Measurements from ENCODE around the gene PDCD11. TPM values are rescaled to one million over a fixed set of nuclear protein-coding genes. Genes with fewer than 3 reads are reported as not detected.
"Not testable (repeated sequence)": the region's sequence is repeated elsewhere in the genome, so short reads cannot be mapped to it uniquely, and the experiment has no call there.

PDCD11 gene
- total RNA-seq, 1 donor from 2014 or later = 38.7 TPM

DNA sequence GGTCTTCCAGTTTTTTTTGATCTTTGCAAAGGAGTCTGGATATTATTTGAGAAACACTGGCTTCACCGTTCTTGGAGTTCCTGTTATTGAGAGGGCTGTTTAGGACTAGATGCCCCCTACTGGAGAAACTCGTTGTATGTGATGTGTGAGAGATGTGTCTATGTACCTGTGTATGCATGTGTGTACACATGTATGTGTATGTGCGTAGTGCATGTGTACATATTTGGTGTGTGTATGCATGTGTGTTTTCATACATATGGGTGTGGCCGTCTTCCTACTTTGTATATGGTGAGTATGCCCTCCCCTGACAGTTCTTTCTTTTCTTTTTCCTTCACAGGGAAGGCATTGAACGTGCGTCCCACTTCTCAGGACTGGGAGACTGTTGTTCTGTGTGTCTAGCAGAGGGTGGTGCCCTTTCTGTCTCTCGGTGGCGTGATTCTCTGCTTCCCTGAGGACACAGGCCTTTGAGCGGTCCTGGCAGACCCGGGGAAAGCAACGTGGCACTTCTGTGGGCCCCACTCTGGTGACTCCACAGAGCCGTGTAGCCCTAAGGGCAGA is 85.6 kb downstream of the PDCD11 start:
- H3K36me3 ChIP-seq (ENCODE audit: control insufficient read depth, insufficient read depth, low read length) = no peaks in the 10 kb centered on the region
- FAIRE-seq = no peak
- no peak overlapping the region for H3K4me3 ChIP-seq (ENCODE audit: low read depth, low read length)
- DNase-seq (ENCODE audit: low read depth) = peak; percentile 71
- no peaks in the 10 kb centered on the region for H3K27me3 ChIP-seq (ENCODE audit: control insufficient read depth, insufficient read depth, low read length)
- TF ChIP-seq, protein P1, sequence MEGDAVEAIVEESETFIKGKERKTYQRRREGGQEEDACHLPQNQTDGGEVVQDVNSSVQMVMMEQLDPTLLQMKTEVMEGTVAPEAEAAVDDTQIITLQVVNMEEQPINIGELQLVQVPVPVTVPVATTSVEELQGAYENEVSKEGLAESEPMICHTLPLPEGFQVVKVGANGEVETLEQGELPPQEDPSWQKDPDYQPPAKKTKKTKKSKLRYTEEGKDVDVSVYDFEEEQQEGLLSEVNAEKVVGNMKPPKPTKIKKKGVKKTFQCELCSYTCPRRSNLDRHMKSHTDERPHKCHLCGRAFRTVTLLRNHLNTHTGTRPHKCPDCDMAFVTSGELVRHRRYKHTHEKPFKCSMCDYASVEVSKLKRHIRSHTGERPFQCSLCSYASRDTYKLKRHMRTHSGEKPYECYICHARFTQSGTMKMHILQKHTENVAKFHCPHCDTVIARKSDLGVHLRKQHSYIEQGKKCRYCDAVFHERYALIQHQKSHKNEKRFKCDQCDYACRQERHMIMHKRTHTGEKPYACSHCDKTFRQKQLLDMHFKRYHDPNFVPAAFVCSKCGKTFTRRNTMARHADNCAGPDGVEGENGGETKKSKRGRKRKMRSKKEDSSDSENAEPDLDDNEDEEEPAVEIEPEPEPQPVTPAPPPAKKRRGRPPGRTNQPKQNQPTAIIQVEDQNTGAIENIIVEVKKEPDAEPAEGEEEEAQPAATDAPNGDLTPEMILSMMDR (IDR thresholded peaks at IDR 0.05; ENCODE audit: insufficient read depth, low read length, severe bottlenecking) = peak; percentile 69

DNA sequence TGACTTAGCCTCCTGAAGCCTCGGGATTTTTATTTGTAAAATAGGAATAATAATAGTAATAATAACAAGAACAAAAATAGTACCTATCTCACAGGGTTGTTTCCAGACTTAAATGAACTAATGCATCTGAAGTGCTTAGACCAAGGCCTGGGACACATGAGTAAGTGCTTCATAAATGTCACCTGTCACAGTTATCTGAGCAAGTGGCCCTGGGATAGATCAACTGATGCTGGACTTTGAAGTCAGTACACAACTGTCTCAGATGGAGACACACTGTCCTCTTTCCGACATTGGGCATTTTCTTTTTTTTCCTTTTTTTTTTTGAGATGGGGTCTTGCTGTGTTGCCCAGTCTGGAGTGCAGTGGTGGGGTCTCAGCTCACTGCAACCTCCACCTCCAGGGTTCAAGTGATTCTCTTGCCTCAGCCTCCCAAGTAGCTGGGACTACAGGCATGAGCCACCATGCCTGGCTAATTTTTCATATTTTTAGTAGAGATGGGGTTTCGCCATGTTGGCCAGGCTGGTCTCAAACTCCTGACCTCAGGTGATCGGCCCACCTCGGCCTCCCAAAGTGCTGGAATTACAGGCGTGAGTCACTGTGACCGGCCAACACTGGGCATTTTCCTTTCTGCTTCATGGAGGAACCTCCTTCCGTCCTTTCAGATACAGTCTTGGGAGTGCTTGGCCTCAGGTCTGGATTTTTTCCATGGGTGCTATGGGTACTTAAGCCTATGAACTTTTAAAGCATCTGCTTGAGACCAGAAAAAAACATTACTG is 90.4 kb downstream of the PDCD11 start:
- FAIRE-seq; H3K4me3 ChIP-seq (ENCODE audit: low read depth, low read length); H3K27me3 ChIP-seq (ENCODE audit: control insufficient read depth, insufficient read depth, low read length); H3K36me3 ChIP-seq (ENCODE audit: control insufficient read depth, insufficient read depth, low read length); DNase-seq (ENCODE audit: low read depth): not testable (repeated sequence)

DNA sequence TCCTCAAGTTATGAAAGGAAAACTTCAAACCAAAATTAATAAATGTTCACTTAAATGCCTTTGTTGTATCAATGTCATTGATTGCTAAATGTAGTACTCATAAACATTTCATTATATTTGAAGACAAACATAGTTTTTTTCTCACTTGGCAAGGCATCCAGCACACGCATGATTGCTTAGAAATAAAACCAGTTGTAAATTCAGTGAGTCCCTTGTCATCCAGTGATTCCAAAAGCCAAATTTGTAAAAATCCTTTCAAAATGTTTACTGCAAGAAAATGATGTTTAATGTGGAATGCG is 90.9 kb downstream of the PDCD11 start:
- Histone ChIP-seq H3K4me3 (ENCODE audit: low read depth, low read length) (no peak overlapping the region), H3K27me3 (ENCODE audit: control insufficient read depth, insufficient read depth, low read length) (no peaks in the 10 kb centered on the region), H3K36me3 (ENCODE audit: control insufficient read depth, insufficient read depth, low read length) (no peaks in the 10 kb centered on the region)
- DNase-seq (ENCODE audit: low read depth) = no peak
- TF ChIP-seq, protein P1 (IDR thresholded peaks at IDR 0.05; ENCODE audit: insufficient read depth, low read length, severe bottlenecking) = no peak
- FAIRE-seq = no peak

DNA sequence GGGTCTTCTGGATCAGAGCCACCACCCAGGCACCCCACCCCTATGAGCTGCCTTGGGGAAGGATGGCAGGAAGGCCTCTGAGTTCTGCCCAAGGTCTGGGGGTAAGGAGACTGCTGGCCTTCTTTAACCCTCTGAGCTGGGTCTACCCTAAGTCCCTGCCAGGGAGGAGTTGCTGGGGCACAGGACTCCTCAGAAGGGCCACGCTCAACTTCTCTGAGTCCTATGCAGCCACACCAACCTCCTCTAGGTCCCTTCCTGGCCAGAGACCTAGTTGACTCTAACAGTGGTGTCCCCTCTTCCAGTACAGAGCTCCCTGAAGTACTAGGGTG is 94.5 kb downstream of the PDCD11 start:
- TF ChIP-seq, protein P1 (IDR thresholded peaks at IDR 0.05; ENCODE audit: insufficient read depth, low read length, severe bottlenecking) = no peak
- H3K27me3 ChIP-seq (ENCODE audit: control insufficient read depth, insufficient read depth, low read length) = peaks cover 9% of the 10 kb centered on the region
- FAIRE-seq = no peak

DNA sequence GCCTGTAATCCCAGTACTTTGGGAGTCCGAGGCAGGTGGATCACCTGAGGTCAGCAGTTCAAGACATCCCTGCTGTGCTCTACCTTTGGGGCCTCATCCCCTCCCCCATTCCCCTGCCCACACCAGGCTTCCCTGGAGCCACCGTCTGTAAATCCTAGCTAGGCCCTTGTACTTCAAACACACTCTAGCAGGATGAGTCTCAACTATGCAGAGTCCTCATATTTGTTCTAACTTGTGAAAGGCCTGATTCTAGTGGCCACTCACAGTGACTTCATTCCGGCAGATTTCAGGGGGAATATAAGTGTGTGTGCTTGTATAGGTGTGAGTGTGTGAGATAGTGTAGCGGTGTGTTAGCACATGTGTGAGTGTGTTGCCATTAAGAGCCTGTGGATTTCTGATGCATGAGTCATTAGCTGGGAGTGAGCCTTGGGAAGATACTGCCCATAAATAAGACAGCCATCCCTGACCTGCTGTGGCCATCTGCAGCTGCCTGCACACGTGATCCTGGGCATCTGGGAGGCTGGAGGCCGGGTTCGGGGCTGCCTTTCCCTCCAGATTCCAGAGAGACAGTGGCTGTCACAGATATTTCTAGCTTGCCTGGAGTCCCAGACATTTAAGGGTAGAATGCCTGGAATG is 95.4 kb downstream of the PDCD11 start:
- no peak overlapping the region for H3K4me3 ChIP-seq (ENCODE audit: low read depth, low read length)
- TF ChIP-seq, protein P1 (IDR thresholded peaks at IDR 0.05; ENCODE audit: insufficient read depth, low read length, severe bottlenecking) = no peak
- FAIRE-seq = no peak
- peak; percentile 88 for DNase-seq (ENCODE audit: low read depth)
- peaks cover 9% of the 10 kb centered on the region for H3K27me3 ChIP-seq (ENCODE audit: control insufficient read depth, insufficient read depth, low read length)
- H3K36me3 ChIP-seq (ENCODE audit: control insufficient read depth, insufficient read depth, low read length) = no peaks in the 10 kb centered on the region

More for the DNA sequence above, 94.5 kb downstream of the PDCD11 start:
- no peak for DNase-seq (ENCODE audit: low read depth)
- no peak overlapping the region for H3K4me3 ChIP-seq (ENCODE audit: low read depth, low read length)
- H3K36me3 ChIP-seq (ENCODE audit: control insufficient read depth, insufficient read depth, low read length) = no peaks in the 10 kb centered on the region

DNA sequence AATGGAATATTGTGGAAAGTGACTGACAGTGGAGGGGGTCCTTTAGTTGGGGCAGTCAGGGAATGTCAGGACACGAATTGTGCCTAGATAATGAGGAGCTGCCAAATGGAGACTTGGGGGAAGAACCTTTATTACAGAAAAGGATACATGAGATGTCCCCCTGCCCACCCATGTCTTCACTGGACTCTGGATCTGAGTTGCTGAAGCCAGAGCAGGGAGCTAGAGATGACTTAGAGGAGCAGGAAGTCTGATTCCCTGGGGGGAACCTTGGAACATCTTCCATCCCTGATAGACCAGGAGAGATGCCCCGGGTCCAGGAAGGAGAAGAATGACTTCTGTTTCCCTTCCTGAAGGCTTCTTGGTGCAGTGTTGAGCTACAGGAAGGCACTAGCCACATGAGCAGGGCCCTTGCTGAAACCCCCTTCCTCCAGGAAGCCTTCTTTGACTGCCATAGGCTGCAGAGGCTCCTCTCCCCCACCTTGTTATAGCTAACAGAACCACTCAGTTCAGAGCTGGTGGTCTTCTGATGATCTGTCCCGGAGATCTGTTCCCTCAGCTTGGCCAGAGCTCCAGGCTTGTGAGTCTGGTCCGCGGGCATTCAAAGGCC is 96.3 kb downstream of the PDCD11 start:
- peaks cover 12% of the 10 kb centered on the region for H3K27me3 ChIP-seq (ENCODE audit: control insufficient read depth, insufficient read depth, low read length)
- H3K4me3 ChIP-seq (ENCODE audit: low read depth, low read length) = no peak overlapping the region
- no peak for FAIRE-seq
- no peak for DNase-seq (ENCODE audit: low read depth)
- TF ChIP-seq, protein P1 (IDR thresholded peaks at IDR 0.05; ENCODE audit: insufficient read depth, low read length, severe bottlenecking) = no peak
- no peaks in the 10 kb centered on the region for H3K36me3 ChIP-seq (ENCODE audit: control insufficient read depth, insufficient read depth, low read length)

Measured in bronchial epithelial cell (primary cell).